CD4-positive, alpha-beta memory T cell (primary cell): ENCODE data around the gene MKRN3. TPM values are rescaled to one million over a fixed set of nuclear protein-coding genes. Genes with fewer than 3 reads are reported as not detected.

Source experiments
- CTCF ChIA-PET: fragments of 350-600 bp; sonication (Branson Sonifier 250); formaldehyde crosslinking; loops from one replicate; lab custom pipeline; 2021; ENCODE audit warnings: inconsistent platforms; ENCODE audit not compliant: partially characterized antibody; lab: Charles Lee
- POLR2A ChIA-PET: fragments of 350-600 bp; sonication (Branson Sonifier 250); formaldehyde crosslinking; loops from one replicate; lab custom pipeline; 2021; ENCODE audit not compliant: partially characterized antibody; lab: Charles Lee
- DNase-seq, 5 donors: peaks; one replicate each; pipeline versions ENCODE4 v3.0.0 to v3.0.0-alpha.2; 2020 to 2022; ENCODE audit warnings: mixed read lengths in 1 of 5
- H3K27ac ChIP-seq: one replicate; pipeline ENCODE4 v1.7.0; 2013; ENCODE audit warnings: low read depth, low read length
- H3K27me3 ChIP-seq: 2 replicates; pipeline ENCODE4 v1.7.0; 2013; ENCODE audit warnings: mild to moderate bottlenecking, low read length, moderate library complexity; ENCODE audit not compliant: insufficient read depth
- H3K36me3 ChIP-seq: 2 replicates; pipeline ENCODE4 v1.7.0; 2013; ENCODE audit warnings: mild to moderate bottlenecking, low read length, moderate library complexity; ENCODE audit not compliant: insufficient read depth
- H3K4me1 ChIP-seq: 2 replicates; pipeline ENCODE4 v1.7.0; 2013; ENCODE audit warnings: mild to moderate bottlenecking, low read length, moderate library complexity; ENCODE audit not compliant: insufficient read depth
- H3K4me3 ChIP-seq, 2 donors: one replicate each; pipeline ENCODE4 v1.7.0; 2013; ENCODE audit warnings: low read length in 2 of 2, mild to moderate bottlenecking in 1 of 2
- H3K9me3 ChIP-seq, 2 donors: one replicate each; pipeline ENCODE4 v1.7.0; 2013; ENCODE audit warnings: low read length in 2 of 2, control low read depth in 1 of 2; ENCODE audit not compliant: control insufficient read depth in 1 of 2
- H3K27ac Mint-ChIP-seq, 7 donors: one replicate each; pipeline ENCODE4 v1.8.0; 2020 to 2021; ENCODE audit warnings: mixed read lengths in 7 of 7, mild to moderate bottlenecking in 6 of 7, inconsistent platforms in 3 of 7, moderate library complexity in 3 of 7
- H3K27me3 Mint-ChIP-seq, 2 donors: one replicate each; pipeline ENCODE4 v1.8.0; 2020 to 2021; ENCODE audit warnings: mixed read lengths in 2 of 2
- H3K36me3 Mint-ChIP-seq, 2 donors: one replicate each; pipeline ENCODE4 v1.8.0; 2020 to 2021; ENCODE audit warnings: mixed read lengths in 2 of 2, inconsistent platforms in 1 of 2, mild to moderate bottlenecking in 1 of 2
- H3K4me1 Mint-ChIP-seq, 4 donors: one replicate each; pipeline ENCODE4 v1.8.0; 2020 to 2021; ENCODE audit warnings: mixed read lengths in 4 of 4, mild to moderate bottlenecking in 1 of 4
- H3K4me3 Mint-ChIP-seq, 8 donors: one replicate each; pipeline ENCODE4 v1.8.0; 2020 to 2021; ENCODE audit warnings: mixed read lengths in 8 of 8, mild to moderate bottlenecking in 7 of 8, moderate library complexity in 6 of 8, inconsistent platforms in 3 of 8
- H3K9me3 Mint-ChIP-seq, 8 donors: one replicate each; pipeline ENCODE4 v1.8.0; 2020 to 2021; ENCODE audit warnings: mixed read lengths in 8 of 8, mild to moderate bottlenecking in 5 of 8, inconsistent platforms in 3 of 8, moderate library complexity in 1 of 8
- intact Hi-C: fragments of 100-400 bp; cut with micrococcal nuclease; formaldehyde crosslinking; loops from one replicate; pipeline ENCODE4 v1.15.1; 2023
- microRNA-seq: library from miRNA; unstranded; fragments of <30 nt; microRNA quantifications from one replicate; pipeline ENCODE4 v1.2.0, GENCODE V29; 2021; ENCODE audit warnings: borderline replicate concordance, borderline number of aligned reads, borderline microRNAs expressed, mixed read lengths
- polyA plus RNA-seq, 2 donors: library from polyadenylated mRNA; unstranded; fragments of 300-500 nt; fragmentation: Illumina TruSeq; gene quantifications; one replicate each; pipeline ENCODE4 v1.2.3, GENCODE V29; 2021
- total RNA-seq, 2 experiments: library from RNA; stranded (reverse); gene quantifications; one replicate each; pipeline ENCODE4 v1.2.3, GENCODE V29; 2021

MKRN3 gene
- total and polyA plus RNA-seq, 4 experiments from 2014 or later, result 0.64 to 10.9 (median 6.2) TPM

GRCh38 chr15:23599053-23599452, 33.6 kb downstream of the MKRN3 start:
- Histone ChIP-seq H3K27me3 (no peaks in the 10 kb centered on the region), H3K27ac (no peak overlapping the region), H3K4me1 (no peaks in the 10 kb centered on the region), H3K36me3 (no peaks in the 10 kb centered on the region), H3K9me3 (no peaks in the 10 kb centered on the region), H3K4me3 (no peak overlapping the region)
- Mint-ChIP-seq H3K27ac (no peak overlapping the region), H3K4me1 (no peaks in the 10 kb centered on the region), H3K4me3 (no peak overlapping the region), H3K36me3 (no peaks in the 10 kb centered on the region), H3K27me3 (no peaks in the 10 kb centered on the region), H3K9me3 (peaks cover 0 to 5% (median under 1%) of the 10 kb centered on the region in 8 donors)
- DNase-seq, result no peak
- intact Hi-C loops, result no loop called here
- POLR2A ChIA-PET, result no interaction called here
- CTCF ChIA-PET, result no interaction called here

GRCh38 chr15:23602124-23602523, 36.6 kb downstream of the MKRN3 start:
- no peaks in the 10 kb centered on the region for H3K36me3 ChIP-seq
- no peak overlapping the region for H3K27ac Mint-ChIP-seq
- no peaks in the 10 kb centered on the region for H3K27me3 Mint-ChIP-seq
- no peak overlapping the region for H3K27ac ChIP-seq
- no peaks in the 10 kb centered on the region for H3K27me3 ChIP-seq
- H3K36me3 Mint-ChIP-seq, result no peaks in the 10 kb centered on the region
- no peaks in the 10 kb centered on the region for H3K4me1 Mint-ChIP-seq
- no peak overlapping the region for H3K4me3 Mint-ChIP-seq
- intact Hi-C loops, result no loop called here
- H3K4me3 ChIP-seq, result no peak overlapping the region
- CTCF ChIA-PET, result no interaction called here
- DNase-seq, result no peak
- no peaks in the 10 kb centered on the region for H3K9me3 ChIP-seq
- peaks cover 0 to 6% (median 2%) of the 10 kb centered on the region in 8 donors for H3K9me3 Mint-ChIP-seq
- no peaks in the 10 kb centered on the region for H3K4me1 ChIP-seq
- POLR2A ChIA-PET, result no interaction called here

- intact Hi-C loops, result no loop called here
- H3K4me1 ChIP-seq, result no peaks in the 10 kb centered on the region
- no peak overlapping the region for H3K27ac ChIP-seq
- CTCF ChIA-PET, result interaction anchor here (0.8 kb wide), 1 partner anchor 15 kb away, joined by 3 read pairs; no protein-coding TSS in a partner anchor
- Mint-ChIP-seq H3K9me3 (peaks cover 0 to 8% (median under 1%) of the 10 kb centered on the region in 8 donors), H3K27ac (no peak overlapping the region), H3K4me1 (no peaks in the 10 kb centered on the region), H3K27me3 (peaks cover 1% of the 10 kb centered on the region in 2 donors), H3K36me3 (no peaks in the 10 kb centered on the region), H3K4me3 (no peak overlapping the region)
- POLR2A ChIA-PET, result no interaction called here
- no peaks in the 10 kb centered on the region for H3K27me3 ChIP-seq
- H3K9me3 ChIP-seq, result no peaks in the 10 kb centered on the region
- no peak overlapping the region for H3K4me3 ChIP-seq
- no peaks in the 10 kb centered on the region for H3K36me3 ChIP-seq
- DNase-seq, result no peak
Observed at GRCh38 chr15:23606226-23606625, 40.8 kb downstream of the MKRN3 start.

DNA sequence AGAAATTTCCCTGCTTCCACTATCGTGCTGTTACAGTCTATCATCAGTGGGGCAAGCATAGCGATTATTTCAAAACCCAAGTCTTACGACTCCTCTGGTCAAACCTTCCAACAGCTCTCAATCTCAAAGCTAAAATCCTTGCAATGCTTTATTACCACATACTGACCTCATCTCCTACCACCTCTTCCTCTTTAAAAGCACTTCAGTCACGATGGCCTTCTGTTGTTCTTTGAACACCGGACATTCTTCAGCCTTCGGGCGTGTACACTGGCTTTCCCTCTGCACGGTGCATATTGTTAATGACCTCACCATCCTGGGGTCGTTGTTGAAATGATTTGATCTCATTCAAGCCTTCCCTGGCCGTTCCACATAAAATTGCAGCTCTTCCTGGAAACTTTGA, 51.1 kb downstream of the MKRN3 start:
- H3K9me3 Mint-ChIP-seq, result peaks cover 0 to 10% (median 4%) of the 10 kb centered on the region in 8 donors
- Histone ChIP-seq H3K9me3 (no peaks in the 10 kb centered on the region), H3K36me3 (no peaks in the 10 kb centered on the region), H3K27me3 (no peaks in the 10 kb centered on the region), H3K4me3 (no peak overlapping the region), H3K4me1 (no peaks in the 10 kb centered on the region), H3K27ac (no peak overlapping the region)
- no peaks in the 10 kb centered on the region for H3K36me3 Mint-ChIP-seq
- ChIA-PET POLR2A (no interaction called here), CTCF (no interaction called here)
- intact Hi-C loops, result no loop called here
- no peak for DNase-seq
- H3K4me3 Mint-ChIP-seq, result no peak overlapping the region
- no peak overlapping the region for H3K27ac Mint-ChIP-seq
- no peaks in the 10 kb centered on the region for H3K27me3 Mint-ChIP-seq
- H3K4me1 Mint-ChIP-seq, result no peaks in the 10 kb centered on the region

Small RNA genes lying within 50 kb of the gene (microRNA-seq; reads per million reads assigned to microRNA genes)
- gene MIR4508, result not detected

Other genes with a start within 250 kb of the MKRN3 start
- gene GOLGA6L26, start 231.5 kb upstream of the MKRN3 start, total RNA-seq, result not detected
- not detected for gene GOLGA6L26, start 231.5 kb upstream of the MKRN3 start, polyA plus RNA-seq
- under 1 TPM; 0.30 to 0.35 TPM for gene GOLGA8S, start 210.9 kb upstream of the MKRN3 start, total RNA-seq
- gene GOLGA8S, start 210.9 kb upstream of the MKRN3 start, polyA plus RNA-seq, result not detected
- not detected for gene GOLGA6L2, start 118.4 kb upstream of the MKRN3 start, total RNA-seq
- gene GOLGA6L2, start 118.4 kb upstream of the MKRN3 start, polyA plus RNA-seq, result not detected
- not detected for gene MAGEL2, start 82.2 kb downstream of the MKRN3 start, total RNA-seq
- gene MAGEL2, start 82.2 kb downstream of the MKRN3 start, polyA plus RNA-seq, result not detected
- under 1 TPM in 1 of 2 experiments, not detected in 1; 0.19 TPM for gene NDN, start 121.6 kb downstream of the MKRN3 start, total RNA-seq
- under 1 TPM in 1 of 2 donors, not detected in 1; 0.73 TPM for gene NDN, start 121.6 kb downstream of the MKRN3 start, polyA plus RNA-seq